ENCODE measurements around the gene MUC4.

DNA sequence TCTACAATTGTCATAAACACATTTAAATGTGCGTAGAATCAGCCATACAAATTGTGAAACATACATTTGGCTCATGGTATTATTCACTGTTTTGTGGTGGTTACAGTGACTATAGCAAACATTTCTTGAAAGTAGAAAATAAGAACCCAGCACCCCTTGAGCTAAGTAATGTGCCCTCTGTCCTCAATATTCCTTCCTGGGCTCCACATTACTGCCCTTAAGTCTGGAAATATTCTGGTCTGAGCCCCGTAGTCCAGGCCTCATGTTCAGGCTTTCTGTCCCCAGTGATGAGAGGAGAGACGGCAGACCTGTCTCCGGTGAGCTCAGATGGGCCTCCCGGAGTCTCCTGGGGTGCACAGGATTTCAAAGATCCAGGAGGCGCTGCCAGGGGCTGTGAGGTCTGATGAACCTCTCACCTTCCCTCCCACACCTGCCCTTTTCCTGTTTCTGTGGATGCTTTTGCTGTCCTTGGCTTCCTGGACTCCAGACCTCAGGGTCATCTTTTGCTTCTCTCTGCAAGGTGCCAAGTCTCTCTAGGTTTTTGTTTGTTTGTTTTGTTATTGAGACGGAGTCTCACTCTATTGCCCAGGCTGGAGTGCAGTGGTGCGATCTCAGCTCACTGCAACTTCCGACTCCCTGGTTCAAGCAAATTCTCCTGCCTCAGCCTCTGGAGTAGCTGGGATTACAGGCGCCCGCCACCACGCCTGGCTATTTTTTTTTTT, 99.8 kb downstream of the MUC4 start:
- TF ChIP-seq CTCF (IDR thresholded peaks at IDR 0.05; ENCODE audit: poor library complexity, severe bottlenecking): no peak
- no peak for TF ChIP-seq EZH2 (IDR thresholded peaks at IDR 0.05; ENCODE audit: borderline replicate concordance, insufficient read depth, low read length, poor library complexity, severe bottlenecking)
